SIG-M5 (cell line): Measurements from ENCODE around the gene MEIKIN.

ENCODE experiments used
- DNase-seq: peaks from one replicate; lab custom pipeline; 2025; lab: John Stamatoyannopoulos, UW

MEIKIN gene

GRCh38 chr5:131974016-131974415 lies 28.6 kb upstream of the MEIKIN start:
- no peak for DNase-seq

- DNase-seq: no peak
Measured at GRCh38 chr5:131973089-131973712, 27.7 kb upstream of the MEIKIN start.

- no peak for DNase-seq
Measured at GRCh38 chr5:131968396-131968954, 23.0 kb upstream of the MEIKIN start.

GRCh38 chr5:131966551-131966950 lies 21.1 kb upstream of the MEIKIN start:
- DNase-seq: no peak

- DNase-seq: no peak
Measured at GRCh38 chr5:131965826-131966415, 20.5 kb upstream of the MEIKIN start.

GRCh38 chr5:131959906-131960305 lies 14.4 kb upstream of the MEIKIN start:
- DNase-seq: no peak

GRCh38 chr5:131959136-131959535 lies 13.7 kb upstream of the MEIKIN start:
- DNase-seq: no peak

GRCh38 chr5:131957721-131958441 lies 12.4 kb upstream of the MEIKIN start:
- no peak for DNase-seq

- DNase-seq: no peak
Measured at GRCh38 chr5:131953969-131954368, 8.5 kb upstream of the MEIKIN start.

GRCh38 chr5:131952301-131952857 lies 6.9 kb upstream of the MEIKIN start:
- DNase-seq: no peak

GRCh38 chr5:131950706-131951105 lies 5.2 kb upstream of the MEIKIN start:
- DNase-seq: no peak

GRCh38 chr5:131947445-131947844 lies 2.0 kb upstream of the MEIKIN start:
- no peak for DNase-seq

GRCh38 chr5:131944702-131945550 lies 537 bp downstream of the MEIKIN start:
- DNase-seq: no peak

- DNase-seq: no peak
Measured at GRCh38 chr5:131943916-131944315, 1.5 kb downstream of the MEIKIN start.

GRCh38 chr5:131942016-131942415 lies 3.4 kb downstream of the MEIKIN start:
- no peak for DNase-seq

GRCh38 chr5:131939690-131940345 lies 5.6 kb downstream of the MEIKIN start:
- DNase-seq: no peak

GRCh38 chr5:131932235-131932634 lies 13.2 kb downstream of the MEIKIN start:
- no peak for DNase-seq

- DNase-seq: no peak
Measured at GRCh38 chr5:131928957-131929356, 16.5 kb downstream of the MEIKIN start.

GRCh38 chr5:131926168-131926567 lies 19.3 kb downstream of the MEIKIN start:
- no peak for DNase-seq

GRCh38 chr5:131916481-131916880 lies 29.0 kb downstream of the MEIKIN start:
- DNase-seq: no peak

GRCh38 chr5:131914472-131914871 lies 31.0 kb downstream of the MEIKIN start:
- DNase-seq: no peak
